Activated CD4-positive, alpha-beta T cell treated with anti-CD3 and anti-CD28 coated beads, Interleukin-2, amount 50 U/mL, for 16 hours (primary cell): ENCODE results near the gene CHST2.

Experiments used
- DNase-seq: peaks from one replicate; pipeline ENCODE4 v3.0.0-alpha.2; 2020

CHST2 gene

DNA sequence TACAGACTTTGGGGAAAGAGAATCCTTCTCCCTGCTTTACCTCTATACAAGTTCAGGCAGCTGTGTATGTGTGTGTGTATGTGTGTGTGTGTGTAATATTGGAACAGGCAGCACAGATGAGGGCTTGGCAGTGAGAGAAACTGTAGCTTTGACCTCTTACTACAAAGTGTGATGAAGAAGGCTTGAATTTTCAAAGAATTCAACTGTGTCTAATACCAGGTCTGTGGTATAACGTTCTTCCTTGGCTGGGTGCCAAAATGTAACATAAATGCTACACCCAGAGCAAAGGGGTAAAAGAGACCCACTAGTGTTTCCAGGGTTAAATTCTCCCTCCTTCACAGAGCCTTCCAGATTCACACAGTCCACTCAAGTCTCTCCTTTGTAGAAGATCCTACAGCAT, 51.1 kb downstream of the CHST2 start:
- DNase-seq = no peak

DNA sequence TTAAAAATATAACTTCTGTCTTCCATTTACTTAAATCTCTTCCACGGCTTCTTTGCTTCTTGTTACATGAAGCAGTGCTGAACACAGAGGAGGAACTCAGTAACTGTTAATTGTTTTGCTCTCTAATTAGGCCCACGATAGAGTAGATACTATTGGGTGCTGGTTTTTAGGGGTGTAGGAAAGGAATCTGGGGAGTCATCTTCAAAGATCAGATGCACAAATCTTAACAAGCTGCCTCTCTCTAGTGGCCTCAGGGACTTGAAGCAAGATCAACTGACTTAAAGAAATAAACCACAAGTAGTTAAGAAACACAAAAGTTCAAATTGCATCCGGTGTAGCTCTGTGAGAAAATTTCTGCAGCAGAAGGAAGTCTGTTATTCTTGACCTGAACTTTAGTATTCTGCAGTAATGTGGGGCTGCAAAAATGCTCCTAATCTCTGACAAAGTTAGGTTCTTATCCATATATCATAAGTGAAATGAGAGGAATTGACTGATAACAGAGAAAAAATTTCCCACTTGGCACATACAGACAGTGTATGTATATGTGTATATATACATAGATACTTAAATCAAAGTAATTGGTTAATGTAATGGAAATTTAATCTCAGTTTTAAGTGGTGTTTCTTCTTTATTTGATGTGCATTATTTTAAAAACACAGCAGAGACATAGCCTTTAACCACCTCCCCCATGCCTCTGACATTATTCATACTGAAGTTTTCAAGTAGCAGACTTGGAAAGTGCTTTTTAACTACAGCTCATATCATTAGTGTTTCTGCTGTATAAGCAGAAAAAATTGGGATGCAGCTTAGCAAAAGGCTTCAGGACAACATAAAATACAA, 51.8 kb downstream of the CHST2 start:
- peak; percentile 62 for DNase-seq

DNA sequence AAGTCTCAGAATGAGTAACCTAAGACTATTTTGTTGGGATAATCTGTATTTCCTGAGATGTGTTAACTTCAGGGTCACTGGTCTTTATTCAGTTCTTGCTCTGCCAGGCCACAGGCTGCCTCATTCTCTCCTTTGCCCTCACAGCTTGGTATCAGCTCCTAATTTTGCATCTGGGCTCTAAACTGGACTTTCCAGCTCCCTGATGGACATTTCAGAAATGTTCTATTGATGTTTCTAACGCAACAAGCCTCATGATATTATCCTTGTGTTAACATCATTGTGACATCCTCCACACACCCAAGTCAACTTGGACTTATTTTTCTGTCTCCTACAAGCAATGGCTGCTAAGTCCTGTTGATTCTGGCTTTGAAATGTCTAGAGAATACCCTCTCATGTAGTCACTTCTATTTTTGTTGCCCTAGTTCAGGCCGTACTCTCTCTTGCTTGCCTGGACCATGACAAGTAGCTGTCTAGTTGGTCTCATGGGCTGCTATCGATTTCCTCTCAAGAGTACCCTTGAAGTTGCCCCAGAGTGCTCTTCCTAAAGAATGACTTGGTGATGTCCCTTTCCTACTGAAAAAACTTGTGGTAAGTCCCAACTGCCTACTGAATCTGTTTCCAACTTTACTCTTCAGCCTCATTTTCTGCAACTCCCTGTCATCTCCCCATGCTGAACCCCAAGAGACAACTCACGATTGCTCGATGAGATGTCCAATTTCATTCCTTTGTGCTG, 52.7 kb downstream of the CHST2 start:
- DNase-seq = no peak

DNA sequence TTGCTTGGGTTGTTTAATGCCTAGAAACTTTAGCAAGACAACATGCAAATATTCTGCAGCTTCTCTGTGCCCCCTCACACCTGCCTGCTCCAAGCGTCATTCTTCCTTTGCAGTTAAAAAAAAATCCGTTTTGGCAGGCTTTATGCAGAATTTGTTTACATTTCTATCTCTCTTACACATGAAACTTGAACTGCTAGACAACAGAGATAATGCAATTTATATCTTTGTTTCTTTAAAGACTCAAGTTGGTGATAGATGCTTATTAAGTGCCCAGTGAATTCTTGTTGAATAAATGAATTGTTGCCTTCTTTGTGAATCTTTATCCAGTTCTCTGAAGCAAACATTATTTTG, 53.2 kb downstream of the CHST2 start:
- no peak for DNase-seq

DNA sequence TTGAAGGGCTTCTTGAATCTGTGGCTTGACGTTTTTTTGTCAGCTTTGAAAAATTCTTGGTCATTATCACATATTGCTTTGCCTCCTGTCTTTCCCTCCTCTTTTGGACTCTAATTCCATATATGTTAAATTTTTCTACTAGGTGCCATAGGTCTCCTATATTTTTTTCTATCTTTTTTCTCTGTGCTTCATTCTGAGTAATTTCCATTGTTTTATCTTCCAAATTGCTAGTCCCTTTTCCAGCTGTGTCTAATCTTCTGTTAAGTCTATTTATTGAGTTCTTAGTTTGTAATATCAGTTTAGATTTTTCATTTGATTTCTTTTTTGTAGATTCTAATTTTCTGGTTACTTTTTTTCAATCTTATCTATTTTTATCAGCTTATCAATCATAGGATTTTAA, 53.7 kb downstream of the CHST2 start:
- DNase-seq = no peak
